BJ (cell line): ENCODE measurements around the gene KRT80. TPM values are rescaled to one million over a fixed set of nuclear protein-coding genes. Genes with fewer than 3 reads are reported as not detected.

ENCODE experiments used
- CTCF ChIA-PET: fragments of 350-600 bp; formaldehyde crosslinking; extraction: SDS; loops from one replicate; lab custom pipeline; 2021; ENCODE audit warnings: antibody characterized with exemption, inconsistent platforms; lab: Yijun Ruan, JAX
- POLR2A ChIA-PET: fragments of 300-600 bp; sonication (Branson Sonifier 250); formaldehyde crosslinking; extraction: SDS; loops from one replicate; lab custom pipeline; 2021; ENCODE audit warnings: antibody characterized with exemption; lab: Charles Lee
- DNase-seq: peaks from one replicate; pipeline ENCODE4 v3.0.0-alpha.2; 2011; ENCODE audit warnings: low read depth
- H3K27me3 ChIP-seq: 2 replicates; pipeline ENCODE4 v1.6.0; 2011; ENCODE audit warnings: low read length; ENCODE audit not compliant: control insufficient read depth, insufficient read depth
- H3K36me3 ChIP-seq: 2 replicates; pipeline ENCODE4 v1.5.1; 2011; ENCODE audit warnings: low read length; ENCODE audit not compliant: control insufficient read depth, insufficient read depth
- H3K4me3 ChIP-seq: 2 replicates; pipeline ENCODE4 v1.5.1; 2011; ENCODE audit warnings: low read depth, mild to moderate bottlenecking, control low read depth, low read length
- CTCF ChIP-seq: IDR thresholded peaks from 2 replicates; pipeline ENCODE4 v1.5.1; 2011; ENCODE audit warnings: low read depth, mild to moderate bottlenecking, control low read depth, inconsistent platforms, low read length, moderate library complexity; ENCODE audit not compliant: insufficient read depth
- polyA plus RNA-seq: library from polyadenylated mRNA; depleted of rRNA; stranded (reverse); fragments of >200 nt; gene quantifications from 2 replicates; pipeline ENCODE4 v1.2.3, GENCODE V29; 2011

KRT80 gene
- polyA plus RNA-seq, 1 experiment: 5.9 TPM

DNA sequence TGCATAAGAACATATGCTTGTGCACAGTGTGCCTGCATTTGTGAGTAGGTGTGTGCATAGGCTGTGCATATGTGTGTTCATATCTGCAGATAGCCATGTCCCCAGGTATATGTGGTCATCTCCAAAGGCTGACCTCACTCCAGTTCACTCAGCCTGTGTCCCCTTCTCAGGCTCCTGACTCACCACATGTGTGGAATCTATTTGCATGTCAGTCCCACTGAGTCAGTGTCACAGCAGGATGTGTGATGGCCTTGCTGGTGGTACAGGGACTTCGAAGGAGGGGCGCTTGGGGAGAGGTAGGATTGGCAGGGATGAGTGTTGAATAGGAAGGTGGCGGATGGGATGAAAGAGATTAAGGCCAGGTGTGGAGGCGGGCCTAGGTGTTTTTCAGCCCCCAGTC lies 35.5 kb downstream of the KRT80 start:
- no peaks in the 10 kb centered on the region for H3K27me3 ChIP-seq
- no peaks in the 10 kb centered on the region for H3K36me3 ChIP-seq
- POLR2A ChIA-PET: no interaction called here
- no peak overlapping the region for H3K4me3 ChIP-seq
- TF ChIP-seq CTCF: no peak
- CTCF ChIA-PET: interaction anchor here (0.6 to 8.8 kb wide), 23 partner anchors 8 to 728 kb away, joined by 3 to 75 read pairs (median 5); partner anchors contain the start of genes KRT83 and KRT85
- no peak for DNase-seq

GRCh38 chr12:52155048-52155868 lies 36.6 kb downstream of the KRT80 start:
- Histone ChIP-seq H3K27me3 (no peaks in the 10 kb centered on the region), H3K36me3 (no peaks in the 10 kb centered on the region), H3K4me3 (no peak overlapping the region)
- DNase-seq: no peak
- ChIA-PET CTCF (interaction anchor here (0.6 to 8.8 kb wide), 21 partner anchors 11 to 826 kb away, joined by 3 to 75 read pairs (median 4); partner anchors contain the start of gene KRT85), POLR2A (interaction anchor here (0.6 kb wide), 1 partner anchor 8 kb away, joined by 3 read pairs; no protein-coding TSS in a partner anchor)
- no peak for TF ChIP-seq CTCF

DNA sequence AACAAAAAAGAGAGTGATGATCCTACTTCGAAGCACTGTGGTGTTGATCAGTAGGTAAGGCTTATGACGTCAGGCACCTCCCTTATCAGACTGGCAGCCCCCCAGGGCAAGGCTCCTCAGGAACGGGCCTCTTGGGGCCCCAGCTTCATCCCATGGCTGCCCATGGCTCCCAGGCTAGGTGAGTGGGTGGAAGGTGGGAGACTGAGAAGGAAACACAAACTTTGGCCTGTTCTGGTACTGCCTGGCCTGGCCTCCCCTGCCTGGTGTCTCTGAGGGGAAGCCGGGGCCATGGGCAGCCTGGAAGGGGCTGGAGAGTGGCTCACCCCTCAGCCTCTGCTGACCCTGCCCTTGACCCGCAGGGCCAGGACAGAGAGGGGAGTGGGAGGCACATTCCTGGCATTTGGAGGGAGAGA lies 38.9 kb downstream of the KRT80 start:
- CTCF ChIA-PET: interaction anchor here (0.6 to 1.1 kb wide), 4 partner anchors 9 to 1031 kb away, joined by 3 to 4 read pairs (median 3); no protein-coding TSS in a partner anchor
- DNase-seq: no peak
- POLR2A ChIA-PET: no interaction called here
- TF ChIP-seq CTCF: no peak
- no peaks in the 10 kb centered on the region for H3K36me3 ChIP-seq
- H3K27me3 ChIP-seq: no peaks in the 10 kb centered on the region
- H3K4me3 ChIP-seq: no peak overlapping the region

DNA sequence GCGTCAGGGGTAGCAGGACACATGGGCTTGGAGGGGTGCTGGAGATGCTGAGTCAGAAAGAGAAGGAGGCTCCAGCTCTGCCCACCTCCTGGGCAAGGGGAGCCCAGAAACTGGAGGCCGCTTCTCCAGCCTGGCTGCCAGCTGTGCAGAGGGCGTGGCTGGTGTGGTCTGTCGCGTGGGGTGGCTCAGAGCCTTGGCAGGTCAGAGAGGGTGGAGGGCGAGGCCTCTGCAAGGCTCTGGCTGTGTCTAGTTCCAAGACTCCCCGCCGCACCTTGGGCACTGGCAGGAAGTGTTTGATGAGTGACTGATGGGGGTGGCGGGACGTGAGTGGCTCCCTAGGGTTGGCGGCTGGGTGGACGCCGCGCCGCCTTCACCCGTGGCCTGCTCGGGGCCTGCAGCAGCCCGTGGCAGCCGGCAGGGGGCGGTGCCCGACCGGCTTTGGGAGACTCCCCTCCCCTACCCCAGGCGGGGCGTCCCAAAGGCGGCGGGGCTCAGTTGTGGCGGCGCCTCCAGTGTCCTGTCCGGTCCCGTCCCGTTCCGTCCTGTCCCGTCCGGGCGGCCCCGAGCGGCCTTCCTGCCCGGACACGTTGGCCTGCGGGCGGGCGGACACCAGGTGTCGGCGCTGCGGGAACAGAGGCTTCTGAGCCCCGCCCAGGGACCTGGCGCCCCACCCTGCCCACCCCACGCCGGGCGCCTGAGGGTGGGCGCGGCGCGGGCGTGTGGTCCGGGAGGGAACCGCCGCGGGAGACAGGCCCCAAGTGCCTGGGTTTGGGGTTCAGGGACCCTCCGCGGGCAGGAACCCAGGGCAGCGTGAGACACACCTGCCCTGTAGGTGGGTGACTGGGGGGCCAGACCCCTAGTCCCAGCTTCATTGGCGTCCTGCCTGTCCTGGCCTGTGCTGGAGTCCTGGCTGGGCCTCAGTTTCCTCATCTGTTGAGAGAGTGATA lies 39.7 kb downstream of the KRT80 start:
- CTCF ChIA-PET: interaction anchor here (0.6 to 2.6 kb wide), 11 partner anchors 10 to 1032 kb away, joined by 3 to 19 read pairs (median 3); no protein-coding TSS in a partner anchor
- H3K27me3 ChIP-seq: no peaks in the 10 kb centered on the region
- POLR2A ChIA-PET: no interaction called here
- H3K36me3 ChIP-seq: no peaks in the 10 kb centered on the region
- DNase-seq: no peak
- peak overlapping the region; percentile 37 for H3K4me3 ChIP-seq
- TF ChIP-seq CTCF: peak; percentile 72
